RWPE2 (cell line): ENCODE measurements around the gene CPE.

Experiments
- ATAC-seq: fragments of 200-7000 bp; cut with Tn5 transposase; 3 replicates; pipeline ENCODE4 v1.9.1; 2021; ENCODE audit warnings: low read depth
- DNase-seq: peaks from one replicate; pipeline ENCODE4 v3.0.0-alpha.2; 2020; ENCODE audit warnings: low spot score
- H3K27ac ChIP-seq: fragments of 450-650 bp; 2 replicates; pipeline ENCODE4 v1.5.1; 2017; ENCODE audit warnings: mild to moderate bottlenecking; ENCODE audit not compliant: poor library complexity, severe bottlenecking
- H3K27me3 ChIP-seq: fragments of 250-450 bp; sonication (Bioruptor Pico); 2 replicates; pipeline ENCODE4 v1.5.1; 2021; ENCODE audit warnings: mild to moderate bottlenecking, moderate library complexity; ENCODE audit not compliant: insufficient read depth, poor library complexity, severe bottlenecking
- H3K36me3 ChIP-seq: fragments of 250-450 bp; sonication (Bioruptor Pico); 2 replicates; pipeline ENCODE4 v1.5.1; 2020; ENCODE audit warnings: low read depth, mild to moderate bottlenecking, moderate library complexity
- H3K4me1 ChIP-seq: fragments of 250-450 bp; sonication (Bioruptor Pico); 2 replicates; pipeline ENCODE4 v1.5.1; 2021; ENCODE audit warnings: mild to moderate bottlenecking, moderate library complexity; ENCODE audit not compliant: insufficient read depth, poor library complexity, severe bottlenecking
- H3K4me3 ChIP-seq: fragments of 250-450 bp; sonication (Bioruptor Pico); 2 replicates; pipeline ENCODE4 v1.5.1; 2021; ENCODE audit warnings: mild to moderate bottlenecking, moderate library complexity; ENCODE audit not compliant: severe bottlenecking
- H3K9me3 ChIP-seq: fragments of 250-450 bp; sonication (Bioruptor Pico); 2 replicates; pipeline ENCODE4 v1.5.1; 2021; ENCODE audit warnings: mild to moderate bottlenecking, moderate library complexity; ENCODE audit not compliant: severe bottlenecking
- CTCF ChIP-seq: fragments of 450-650 bp; IDR thresholded peaks from one replicate; pipeline ENCODE4 v1.5.1; 2017; ENCODE audit warnings: mild to moderate bottlenecking, moderate library complexity; ENCODE audit not compliant: poor library complexity, severe bottlenecking

CPE gene

GRCh38 chr4:165464813-165465381, 86.1 kb downstream of the CPE start:
- H3K27me3 ChIP-seq: no peaks in the 10 kb centered on the region
- H3K36me3 ChIP-seq: no peaks in the 10 kb centered on the region
- no peak overlapping the region for H3K27ac ChIP-seq
- ATAC-seq (peak; percentile 61; the same call in 2 of the 3 replicates), DNase-seq (no peak)
- H3K9me3 ChIP-seq: no peaks in the 10 kb centered on the region
- peak; percentile 94 for TF ChIP-seq CTCF
- no peak overlapping the region for H3K4me3 ChIP-seq
- H3K4me1 ChIP-seq: peaks cover 5% of the 10 kb centered on the region

DNA sequence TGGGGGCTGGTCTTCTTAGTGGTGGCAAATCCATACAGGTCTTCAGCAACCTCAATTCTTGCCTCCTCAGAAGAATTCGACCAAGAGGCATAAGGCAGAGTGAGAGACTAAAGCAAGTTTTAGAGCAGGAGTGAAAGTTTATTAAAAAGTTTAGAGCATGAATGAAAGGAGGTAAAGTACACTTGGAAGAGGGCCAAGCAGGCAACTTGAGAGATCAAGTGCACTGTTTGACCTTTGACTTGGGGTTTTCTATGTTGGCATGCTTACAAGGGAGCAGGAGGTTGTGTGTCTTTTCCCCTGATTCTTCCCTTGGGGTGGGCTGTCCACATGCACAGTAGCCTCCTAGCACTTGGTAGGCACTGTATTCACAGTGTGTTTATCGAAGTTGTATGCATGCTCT, 91.2 kb downstream of the CPE start:
- Histone ChIP-seq H3K27ac (no peak overlapping the region), H3K4me3 (no peak overlapping the region), H3K9me3 (peaks cover 16% of the 10 kb centered on the region), H3K36me3 (no peaks in the 10 kb centered on the region), H3K27me3 (no peaks in the 10 kb centered on the region), H3K4me1 (no peaks in the 10 kb centered on the region)
- DNase-seq (no peak), ATAC-seq (no peak)
- no peak for TF ChIP-seq CTCF

DNA sequence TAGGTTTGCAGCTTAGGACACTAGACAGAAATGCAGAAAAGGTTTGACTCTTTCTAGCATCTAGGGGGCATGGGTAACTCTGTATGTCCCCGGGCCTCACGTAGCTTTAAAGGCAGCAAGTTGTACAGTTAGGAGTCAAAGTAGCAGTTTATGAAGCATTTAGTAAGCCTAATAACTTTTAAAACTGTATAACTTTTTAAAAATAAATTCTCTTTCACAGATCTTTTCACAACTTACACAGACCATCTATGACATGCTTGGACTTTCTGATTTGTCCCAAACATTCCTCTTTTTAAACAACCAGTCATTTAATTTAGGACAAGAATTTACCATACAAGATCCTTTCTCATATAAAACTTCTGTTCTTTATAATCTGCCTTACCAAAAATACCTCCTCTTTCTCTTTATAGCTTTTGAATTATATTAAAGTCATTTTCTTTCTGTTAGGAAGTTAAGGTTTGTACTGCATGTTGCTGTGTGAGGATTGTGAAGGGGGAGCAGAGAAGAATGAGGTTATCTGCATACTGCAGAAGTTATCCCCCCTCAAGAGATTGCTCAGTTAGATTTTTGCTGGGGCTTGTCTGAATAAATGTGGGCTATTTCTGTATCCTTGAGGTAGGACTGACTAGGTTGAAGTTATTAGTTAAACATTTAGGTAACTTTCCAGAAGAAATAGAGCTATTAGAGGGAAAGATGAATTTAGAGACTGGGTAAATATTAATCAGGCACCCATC, 94.3 kb downstream of the CPE start:
- DNase-seq (no peak), ATAC-seq (no peak)
- Histone ChIP-seq H3K27me3 (no peaks in the 10 kb centered on the region), H3K27ac (no peak overlapping the region), H3K4me1 (peaks cover 4% of the 10 kb centered on the region), H3K4me3 (no peak overlapping the region), H3K36me3 (no peaks in the 10 kb centered on the region), H3K9me3 (peaks cover 16% of the 10 kb centered on the region)
- TF ChIP-seq CTCF: no peak

- DNase-seq: no peak
- H3K4me3 ChIP-seq: no peak overlapping the region
- no peaks in the 10 kb centered on the region for H3K27me3 ChIP-seq
- no peak for ATAC-seq
- H3K36me3 ChIP-seq: no peaks in the 10 kb centered on the region
- H3K9me3 ChIP-seq: peaks cover 16% of the 10 kb centered on the region
- peaks cover 4% of the 10 kb centered on the region for H3K4me1 ChIP-seq
- TF ChIP-seq CTCF: no peak
- no peak overlapping the region for H3K27ac ChIP-seq
These were observed 96.2 kb downstream of the CPE start for GRCh38 chr4:165474784-165475705.
